ENCODE data around the gene KPNA3. TPM values are rescaled to one million over a fixed set of nuclear protein-coding genes. Genes with fewer than 3 reads are reported as not detected.

KPNA3 gene
- total RNA-seq, 1 donor = 46.6 TPM

GRCh38 chr13:49669735-49670309, 122.7 kb downstream of the KPNA3 start:
- DNase-seq (ENCODE audit: low read depth) = peak; percentile 84
- peak; percentile 95 for TF ChIP-seq CTCF (IDR thresholded peaks at IDR 0.05; ENCODE audit: insufficient read depth, low read length)

DNA sequence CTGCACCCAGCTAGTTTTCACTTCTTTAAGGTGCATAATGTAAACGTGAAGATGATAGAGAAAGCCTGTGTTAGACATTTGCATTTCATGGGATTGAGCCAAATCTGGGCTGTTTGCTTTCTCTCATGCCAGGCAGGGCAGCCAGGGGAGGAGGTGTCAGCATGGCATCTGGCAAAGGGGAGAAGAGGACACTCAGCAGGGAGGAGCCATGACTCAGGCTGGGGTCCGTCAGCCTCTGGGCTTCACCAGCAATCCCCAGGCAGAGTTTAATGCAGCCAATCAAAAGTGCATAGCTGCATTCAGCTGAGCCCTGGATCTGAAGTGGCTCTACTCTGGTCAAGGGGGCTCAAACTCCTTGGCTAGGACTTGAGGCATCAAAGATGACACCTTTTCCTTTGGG, 124.7 kb downstream of the KPNA3 start:
- no peak overlapping the region for H3K4me3 ChIP-seq (ENCODE audit: low read depth, low read length)
- DNase-seq (ENCODE audit: low read depth) = no peak
- TF ChIP-seq CTCF (IDR thresholded peaks at IDR 0.05; ENCODE audit: insufficient read depth, low read length) = no peak

More at GRCh38 chr13:49669735-49670309, 122.7 kb downstream of the KPNA3 start:
- no peak overlapping the region for H3K4me3 ChIP-seq (ENCODE audit: low read depth, low read length)

- no peak for DNase-seq (ENCODE audit: low read depth)
- TF ChIP-seq CTCF (IDR thresholded peaks at IDR 0.05; ENCODE audit: insufficient read depth, low read length) = no peak
- no peak overlapping the region for H3K4me3 ChIP-seq (ENCODE audit: low read depth, low read length)
Observed at GRCh38 chr13:49664606-49665005, 127.9 kb downstream of the KPNA3 start.

DNA sequence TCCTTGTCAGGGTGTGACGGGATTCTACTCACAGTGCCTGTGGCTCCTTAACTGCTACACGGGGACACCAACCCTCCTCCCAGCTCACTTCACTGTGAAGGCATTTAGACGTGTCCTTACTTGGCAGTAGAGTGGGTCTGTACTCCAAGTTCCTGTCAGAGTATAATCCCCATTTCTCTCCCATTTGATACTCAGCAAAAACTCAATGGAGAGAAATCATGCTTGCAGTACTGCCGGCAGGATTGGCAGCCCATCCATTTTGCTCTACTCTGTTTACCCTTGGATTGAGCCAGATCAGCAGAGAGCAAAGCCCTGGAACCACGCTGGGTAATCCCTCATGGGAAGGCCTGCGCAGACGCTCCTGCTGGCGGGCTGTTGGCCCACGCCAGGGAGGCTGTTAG, 135.2 kb downstream of the KPNA3 start:
- DNase-seq (ENCODE audit: low read depth) = no peak
- no peak for TF ChIP-seq CTCF (IDR thresholded peaks at IDR 0.05; ENCODE audit: insufficient read depth, low read length)
- H3K4me3 ChIP-seq (ENCODE audit: low read depth, low read length) = no peak overlapping the region

DNA sequence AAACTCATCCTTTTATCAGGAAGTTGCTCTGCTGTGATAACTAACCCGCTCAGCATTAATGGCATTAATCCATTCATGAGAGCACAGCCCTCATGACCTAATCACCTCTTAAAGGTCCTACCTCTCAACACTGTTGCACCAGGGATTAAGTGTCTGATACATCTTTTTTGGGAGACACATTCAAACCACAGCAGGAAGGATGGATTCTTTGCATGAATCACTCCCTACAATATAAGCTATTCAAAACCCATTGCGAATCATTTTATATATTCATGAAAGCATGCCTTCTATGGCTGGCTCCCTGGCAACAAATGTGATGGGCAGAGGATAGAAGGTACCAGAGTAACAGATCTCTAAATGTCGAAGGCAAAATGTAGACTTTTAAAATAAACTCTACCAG, 136.6 kb downstream of the KPNA3 start:
- DNase-seq (ENCODE audit: low read depth) = no peak
- H3K4me3 ChIP-seq (ENCODE audit: low read depth, low read length) = no peak overlapping the region
- no peak for TF ChIP-seq CTCF (IDR thresholded peaks at IDR 0.05; ENCODE audit: insufficient read depth, low read length)

- H3K4me3 ChIP-seq (ENCODE audit: low read depth, low read length) = no peak overlapping the region
- no peak for DNase-seq (ENCODE audit: low read depth)
- TF ChIP-seq CTCF (IDR thresholded peaks at IDR 0.05; ENCODE audit: insufficient read depth, low read length) = no peak
Observed at GRCh38 chr13:49654011-49654410, 138.5 kb downstream of the KPNA3 start.

DNA sequence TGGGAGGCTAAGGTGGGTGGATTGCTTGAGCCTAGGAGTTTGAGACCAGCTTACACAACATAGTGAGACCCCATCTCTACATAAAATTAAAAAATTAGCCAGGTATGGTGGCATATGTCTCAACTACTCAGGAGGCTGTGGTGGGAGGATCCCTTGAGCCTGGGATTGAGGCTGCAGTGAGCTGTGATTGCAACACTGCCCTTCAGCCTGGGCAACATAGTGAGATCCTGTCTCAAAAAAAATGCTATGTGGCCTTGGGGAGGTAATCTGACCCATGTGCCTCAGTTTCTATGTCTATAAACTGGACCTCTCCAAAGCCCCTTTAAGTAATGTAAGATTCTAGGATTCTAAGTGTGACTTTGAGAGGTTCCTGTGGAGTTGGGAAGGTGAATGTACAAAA, 139.0 kb downstream of the KPNA3 start:
- DNase-seq (ENCODE audit: low read depth) = no peak
- no peak for TF ChIP-seq CTCF (IDR thresholded peaks at IDR 0.05; ENCODE audit: insufficient read depth, low read length)
- H3K4me3 ChIP-seq (ENCODE audit: low read depth, low read length) = no peak overlapping the region

Measured in fibroblast of the aortic adventitia (primary cell).